A549 (cell line): ENCODE results near the gene EXPH5.

Source experiments
- CEBPB ChIP-seq, 2 experiments: fragments of >200 bp in 1 of 2; sonication (Bioruptor Twin) in 1 of 2; formaldehyde crosslinking in 1 of 2; IDR thresholded peaks; 2 replicates each; pipeline ENCODE4 v1.6.1; 2012 to 2016
- CHD4 ChIP-seq: fragments of 200-600 bp; sonication (generic); IDR thresholded peaks from 2 replicates; pipeline ENCODE4 v1.6.1; 2016; ENCODE audit warnings: antibody characterized with exemption, mild to moderate bottlenecking, borderline replicate concordance
- CTCF ChIP-seq: fragments of >200 bp; sonication (Bioruptor Twin); formaldehyde crosslinking; IDR thresholded peaks from 3 replicates; pipeline ENCODE4 v1.5.1; 2016
- HOXB13 ChIP-seq: fragments of 250-450 bp; sonication (Bioruptor Pico); IDR thresholded peaks from 2 replicates; pipeline ENCODE4 v1.5.0; 2020; ENCODE audit warnings: low read depth, mild to moderate bottlenecking, moderate library complexity
- JUNB ChIP-seq: fragments of >200 bp; sonication (Bioruptor Twin); formaldehyde crosslinking; IDR thresholded peaks from 2 replicates; pipeline ENCODE4 v1.6.1; 2016
- MAFK ChIP-seq: fragments of 450-650 bp; IDR thresholded peaks from 2 replicates; pipeline ENCODE4 v1.6.1; 2014; ENCODE audit not compliant: partially characterized antibody
- MAX ChIP-seq: IDR thresholded peaks from 2 replicates; pipeline ENCODE4 v1.6.1; 2012
- NPAS2 ChIP-seq: fragments of 250-450 bp; sonication (Bioruptor Pico); IDR thresholded peaks from 2 replicates; pipeline ENCODE4 v1.8.0; 2022; ENCODE audit warnings: mild to moderate bottlenecking, moderate library complexity, borderline replicate concordance
- POLR2A ChIP-seq: IDR thresholded peaks from 2 replicates; pipeline ENCODE4 v1.6.1; 2012; ENCODE audit warnings: mild to moderate bottlenecking, low read length
- RAD21 ChIP-seq, 2 experiments: fragments of >200 bp in 1 of 2; sonication (Bioruptor Twin) in 1 of 2; formaldehyde crosslinking in 1 of 2; IDR thresholded peaks in 1 of 2; conservative IDR thresholded peaks in 1 of 2; 2 replicates in 1 of 2; 3 replicates in 1 of 2; pipeline ENCODE4 v1.6.1; 2012 to 2018; ENCODE audit warnings: inconsistent platforms in 1 of 2
- REST ChIP-seq: fragments of 200-600 bp; sonication (generic); IDR thresholded peaks from 2 replicates; pipeline ENCODE4 v1.6.1; 2016; ENCODE audit warnings: antibody characterized with exemption, mild to moderate bottlenecking, moderate library complexity

GRCh38 chr11:108629274-108629673 is 35.7 kb upstream of the EXPH5 start:
- TF ChIP-seq REST (no peak), NPAS2 (no peak), RAD21 (conservative IDR thresholded peaks at IDR 0.05 in 1 of 2, IDR thresholded peaks at IDR 0.05 in 1 of 2) (no peak), CTCF (no peak), HOXB13 (CRISPR knock-in tag) (no peak), CHD4 (no peak), JUNB (no peak), MAFK (no peak), CEBPB (IDR thresholded peaks at IDR 0.05) (no peak), POLR2A (no peak), MAX (no peak)
